CD4-positive, alpha-beta T cell treated with Interleukin-1 beta for 1 hour (primary cell): ENCODE measurements around the gene CD300LG.
"Not testable (repeated sequence)": the region's sequence is repeated elsewhere in the genome, so short reads cannot be mapped to it uniquely, and the experiment has no call there.

Source experiments
- DNase-seq, 2 donors: peaks; one replicate each; pipeline ENCODE4 v3.0.0-alpha.2; 2020 to 2022

CD300LG gene

GRCh38 chr17:43826206-43826605 lies 20.8 kb upstream of the CD300LG start:
- no peak for DNase-seq

DNA sequence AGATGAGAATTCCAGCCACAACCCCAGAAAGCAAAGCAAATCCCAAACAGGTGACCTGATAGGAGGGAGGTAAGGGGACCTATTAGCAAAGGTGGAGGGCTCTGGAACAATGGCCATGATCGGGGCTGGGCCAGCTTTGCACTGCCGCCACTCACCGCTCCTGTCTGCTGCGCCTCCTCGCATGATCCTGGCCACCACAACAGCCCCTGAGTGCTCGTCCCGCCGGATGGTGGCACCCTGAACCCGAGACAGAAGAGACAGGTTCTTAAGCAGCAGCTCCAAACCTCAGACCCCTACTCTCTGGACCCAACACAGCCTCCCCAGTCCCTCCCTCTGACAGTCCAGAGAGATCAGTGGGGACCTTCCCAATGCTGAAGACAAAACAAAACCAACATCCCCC lies 19.4 kb upstream of the CD300LG start:
- no peak for DNase-seq

DNA sequence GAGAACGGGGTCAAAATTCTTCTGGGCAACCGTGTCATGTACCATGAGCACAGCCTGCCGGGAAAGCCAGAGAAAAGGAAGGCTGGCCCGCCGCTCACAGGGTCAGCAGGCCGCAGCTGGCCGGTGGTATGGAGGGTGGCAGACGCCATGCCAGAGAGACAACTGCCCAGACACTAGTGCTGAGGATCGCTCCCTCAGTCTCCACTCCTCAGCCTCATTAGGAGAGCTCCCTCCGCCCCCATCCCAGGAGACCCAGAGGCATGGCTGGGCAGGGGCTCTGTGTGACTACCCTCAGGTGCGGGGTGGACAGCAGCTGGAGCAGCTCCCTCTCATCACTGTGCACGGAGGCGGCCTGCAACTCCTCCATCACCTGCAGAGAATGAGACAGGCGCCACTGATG lies 17.2 kb upstream of the CD300LG start:
- no peak for DNase-seq

GRCh38 chr17:43830510-43831140 lies 16.4 kb upstream of the CD300LG start:
- DNase-seq = no peak

DNA sequence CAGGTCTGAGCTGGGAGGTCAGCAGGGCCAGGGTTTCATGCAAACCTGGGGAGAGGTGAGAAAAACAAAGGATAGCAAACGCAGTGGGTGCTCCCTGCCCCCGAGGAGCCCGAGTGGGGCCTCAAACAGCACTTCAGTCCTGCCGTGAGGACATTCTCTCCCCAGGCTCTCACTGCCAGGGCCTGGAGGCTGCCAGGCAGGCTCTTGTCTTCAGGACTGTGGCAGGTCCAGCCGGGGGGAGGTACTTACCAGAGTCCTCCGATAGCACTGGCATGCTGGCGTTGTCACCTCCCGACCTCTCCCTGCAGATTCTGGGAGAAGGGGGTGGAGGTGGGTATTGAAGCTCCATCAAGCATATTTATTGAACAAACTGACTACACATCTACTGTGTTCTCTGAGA lies 15.3 kb upstream of the CD300LG start:
- no peak for DNase-seq

- peak in 1 of 2 donors; percentile 2 for DNase-seq
Measured at GRCh38 chr17:43832168-43832975, 14.6 kb upstream of the CD300LG start.

DNA sequence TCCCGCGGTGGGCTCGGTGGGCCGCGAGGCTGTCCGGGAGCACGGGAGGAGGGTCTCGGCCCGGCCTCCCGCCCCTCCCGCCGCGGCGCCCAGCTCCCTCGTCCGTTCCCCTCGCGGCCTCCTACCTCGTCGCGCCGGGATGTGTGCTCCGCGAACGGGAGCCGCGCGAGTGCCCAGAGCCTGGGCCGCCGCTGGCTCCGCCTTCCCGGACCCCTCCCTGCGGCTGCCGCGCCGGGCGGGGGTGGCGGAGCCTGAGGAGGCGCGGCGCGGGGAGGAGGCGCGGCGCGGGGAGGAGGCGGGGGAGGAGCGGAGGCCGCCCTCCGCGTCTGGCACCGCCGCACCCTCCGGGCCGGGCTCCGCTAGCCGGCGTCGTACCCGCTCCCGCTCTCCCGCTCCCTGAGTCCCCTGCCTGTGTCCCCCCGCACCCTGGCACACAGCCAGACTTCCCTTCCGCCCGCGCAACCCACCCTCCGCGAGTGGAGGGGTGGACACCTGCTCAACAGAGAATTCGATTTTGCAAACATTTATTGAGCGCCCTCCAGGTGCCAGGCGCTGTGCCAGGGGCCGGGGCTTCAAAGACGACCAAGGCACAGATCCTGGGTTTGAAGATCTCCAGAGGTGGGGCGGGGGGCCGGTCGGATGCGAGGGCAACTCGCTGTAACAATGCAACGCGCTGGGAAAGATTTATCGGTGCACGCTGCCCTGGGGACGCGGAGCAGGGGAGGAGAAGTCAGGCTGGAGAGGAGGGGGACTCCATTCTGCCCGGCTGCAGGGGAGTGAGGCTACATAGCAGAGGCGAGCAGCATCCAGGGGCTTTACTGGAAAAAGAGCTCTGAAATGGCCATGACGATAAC lies 13.8 kb upstream of the CD300LG start, which contains the start of gene MPP3:
Gene MPP3 (minus strand): TSS at position 171 of the 854 bp plus-strand sequence. CDS start 1,240 bp downstream, outside the sequence.
- DNase-seq = peak; percentile 41 to 54

- no peak for DNase-seq
Measured at GRCh38 chr17:43834106-43834505, 12.9 kb upstream of the CD300LG start.

DNA sequence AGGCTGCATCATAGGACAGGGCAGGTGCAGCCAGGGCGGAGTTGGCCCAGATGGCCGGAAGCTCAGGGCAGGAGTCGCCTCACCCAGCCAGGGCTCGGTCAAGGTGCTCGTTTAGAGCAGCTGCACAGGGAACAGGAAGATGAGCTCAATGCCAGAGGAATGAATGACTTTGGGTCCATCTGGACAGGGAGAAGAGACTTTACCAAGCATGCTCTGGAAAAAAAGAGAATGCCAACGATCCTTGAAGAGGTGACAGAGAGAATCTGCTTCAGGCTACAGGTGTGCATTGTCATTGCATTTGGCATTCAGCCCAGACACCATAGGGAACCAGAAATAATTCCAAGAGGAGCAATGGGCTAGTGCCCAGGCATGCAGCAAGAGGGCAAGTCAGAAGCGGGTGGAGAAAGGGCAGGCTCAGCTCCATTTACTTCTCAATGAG lies 7.3 kb upstream of the CD300LG start:
- no peak for DNase-seq

GRCh38 chr17:43840814-43841213 lies 6.2 kb upstream of the CD300LG start:
- DNase-seq = no peak

DNA sequence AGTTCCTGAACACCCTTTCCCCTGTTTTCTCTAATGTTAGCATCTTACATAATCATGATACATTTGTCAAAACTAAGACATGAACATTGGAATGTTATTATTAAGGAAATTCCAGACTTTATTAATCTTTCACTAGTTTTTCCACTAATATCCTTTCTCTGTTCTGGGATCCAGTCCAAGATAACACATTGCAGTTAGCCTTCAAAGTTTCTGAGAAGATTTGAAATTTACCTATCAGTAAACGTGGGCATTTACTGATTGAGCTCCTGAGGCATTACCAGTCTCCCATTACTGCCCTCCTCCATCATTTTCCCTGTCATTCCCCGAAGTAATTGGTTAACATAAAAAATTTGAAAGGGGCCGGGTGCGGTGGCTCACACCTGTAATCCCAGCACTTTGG lies 5.7 kb upstream of the CD300LG start:
- DNase-seq = no peak

DNA sequence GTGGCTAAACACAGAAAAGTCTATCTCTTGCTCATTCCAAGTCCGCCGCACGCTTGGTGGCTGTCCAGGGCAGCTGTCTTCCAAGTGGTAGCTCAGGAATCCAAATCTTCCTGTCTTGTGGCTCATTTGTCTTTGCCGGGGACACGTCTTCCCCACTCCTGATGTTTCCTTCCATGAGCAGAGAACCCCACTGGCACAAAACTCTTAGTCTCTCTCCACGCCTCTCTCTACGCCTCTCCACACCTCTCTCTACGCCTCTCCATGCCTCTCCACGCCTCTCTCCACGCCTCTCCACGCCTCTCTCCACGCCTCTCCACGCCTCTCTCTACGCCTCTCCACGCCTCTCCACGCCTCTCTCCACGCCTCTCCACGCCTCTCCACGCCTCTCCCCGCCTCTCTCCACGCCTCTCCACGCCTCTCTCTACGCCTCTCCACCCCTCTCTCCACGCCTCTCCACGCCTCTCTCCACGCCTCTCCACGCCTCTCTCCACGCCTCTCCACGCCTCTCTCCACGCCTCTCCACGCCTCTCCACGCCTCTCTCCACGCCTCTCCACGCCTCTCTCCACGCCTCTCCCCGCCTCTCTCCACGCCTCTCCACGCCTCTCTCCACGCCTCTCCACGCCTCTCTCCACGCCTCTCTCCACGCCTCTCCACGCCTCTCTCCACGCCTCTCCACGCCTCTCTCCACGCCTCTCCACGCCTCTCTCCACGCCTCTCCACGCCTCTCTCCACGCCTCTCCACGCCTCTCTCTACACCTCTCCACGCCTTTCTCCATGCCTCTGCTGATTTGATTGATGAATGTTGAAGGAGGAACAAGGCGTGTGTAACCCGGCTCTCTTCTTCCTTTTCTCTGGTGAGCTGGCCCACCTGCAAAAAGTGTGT lies 4.6 kb upstream of the CD300LG start:
- DNase-seq = not testable (repeated sequence)

DNA sequence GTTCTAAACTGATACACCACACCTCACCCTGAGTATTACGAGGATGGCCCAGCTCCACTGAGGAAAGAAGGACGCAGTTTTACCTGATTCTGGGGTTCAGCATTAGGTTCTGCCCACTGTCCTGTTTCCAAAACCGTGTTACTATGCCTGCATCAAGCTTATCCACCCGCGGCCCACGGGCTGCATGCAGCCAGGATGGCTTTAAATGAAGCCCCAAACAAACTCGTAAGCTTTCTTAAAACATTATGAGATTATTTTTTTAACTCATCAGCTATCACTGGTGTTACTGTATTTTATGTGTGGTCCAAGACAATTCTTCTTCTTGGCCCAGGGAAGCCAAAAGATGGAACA lies 4.0 kb upstream of the CD300LG start:
- DNase-seq = no peak

- DNase-seq = no peak
Measured at GRCh38 chr17:43844241-43844640, 2.7 kb upstream of the CD300LG start.

DNA sequence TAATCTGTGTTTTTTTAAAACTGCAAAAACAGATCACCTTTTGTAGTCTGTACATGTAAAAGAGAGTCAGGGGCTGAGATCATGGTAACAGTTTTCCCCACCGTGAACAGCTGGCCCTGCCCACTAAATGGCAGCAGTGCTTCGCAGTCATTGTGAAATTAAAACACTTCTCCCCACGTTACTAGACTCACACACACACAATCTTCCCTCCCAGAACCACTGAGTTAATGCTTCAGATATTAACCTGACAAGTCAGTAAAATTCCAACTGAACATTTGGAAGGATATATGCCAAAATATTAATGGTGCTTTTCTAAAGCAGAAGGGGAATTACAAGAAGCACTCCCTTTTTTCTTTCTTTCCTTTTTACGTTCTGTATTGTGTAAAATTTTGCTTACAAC lies 1.2 kb upstream of the CD300LG start:
- no peak for DNase-seq

GRCh38 chr17:43846221-43846712 lies 709 bp upstream of the CD300LG start:
- peak; percentile 65 to 68 for DNase-seq

GRCh38 chr17:43848601-43849000 lies 1.6 kb downstream of the CD300LG start:
- DNase-seq = no peak

GRCh38 chr17:43849116-43849515 lies 2.1 kb downstream of the CD300LG start:
- no peak for DNase-seq

GRCh38 chr17:43852571-43852970 lies 5.6 kb downstream of the CD300LG start:
- DNase-seq = no peak

GRCh38 chr17:43853546-43853945 lies 6.6 kb downstream of the CD300LG start:
- no peak for DNase-seq

DNA sequence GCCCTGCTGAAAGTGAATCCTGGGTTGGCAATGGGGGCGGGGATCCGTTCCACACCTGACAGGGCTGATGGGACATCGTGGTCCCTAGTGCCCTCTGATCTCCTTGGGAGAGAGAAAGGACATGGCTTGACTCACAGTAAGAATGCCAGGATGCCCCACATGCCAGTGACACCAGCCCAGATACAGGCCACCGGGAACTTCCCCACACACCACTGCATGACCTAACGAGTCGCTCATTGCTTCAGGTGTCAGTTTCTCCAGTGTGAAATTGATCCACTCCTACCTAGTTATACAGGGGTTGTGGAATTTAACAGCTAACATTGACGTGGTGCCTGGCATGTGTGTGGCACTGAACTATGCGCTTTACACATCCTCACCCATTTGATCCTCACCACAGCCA lies 7.5 kb downstream of the CD300LG start:
- no peak for DNase-seq

- no peak for DNase-seq
Measured at GRCh38 chr17:43855061-43855460, 8.1 kb downstream of the CD300LG start.
